OCI-LY3 (cell line): ENCODE data around the gene KCNIP4.

ENCODE experiments used
- EZH2phosphoT487 ChIP-seq: fragments of 200-600 bp; shearing (Covaris generic); IDR thresholded peaks from 2 replicates; pipeline ENCODE4 v1.6.1; 2018; ENCODE audit warnings: antibody characterized with exemption, mixed run types, low read depth
- TF ChIP-seq, protein P1 (sequence below): fragments of 200-600, 300-600 bp; sonication (generic); IDR thresholded peaks from 2 replicates; pipeline ENCODE4 v1.5.1; 2014; ENCODE audit warnings: antibody characterized with exemption, low read length, low read depth

DNA sequence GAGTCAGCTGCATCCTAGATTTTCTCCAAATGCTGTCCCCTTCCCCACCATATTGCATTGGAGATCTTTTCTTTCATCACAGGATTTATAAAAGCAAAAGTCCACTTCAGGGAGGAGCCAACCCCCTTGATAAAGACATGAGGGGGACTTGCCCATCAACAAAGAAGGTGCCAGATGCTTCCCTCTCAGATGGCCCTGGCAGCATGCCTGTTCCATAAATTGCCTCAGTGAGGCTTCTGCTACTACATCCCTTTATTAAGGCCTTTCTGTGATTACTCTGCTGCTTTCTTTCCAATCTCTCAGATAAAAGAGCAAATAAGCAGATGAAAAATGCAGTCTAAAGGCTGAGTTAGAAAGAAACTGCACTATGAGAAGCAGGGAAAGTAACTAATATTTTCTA, 736.7 kb downstream of the KCNIP4 start:
- TF ChIP-seq EZH2phosphoT487: no peak
- TF ChIP-seq, protein P1, sequence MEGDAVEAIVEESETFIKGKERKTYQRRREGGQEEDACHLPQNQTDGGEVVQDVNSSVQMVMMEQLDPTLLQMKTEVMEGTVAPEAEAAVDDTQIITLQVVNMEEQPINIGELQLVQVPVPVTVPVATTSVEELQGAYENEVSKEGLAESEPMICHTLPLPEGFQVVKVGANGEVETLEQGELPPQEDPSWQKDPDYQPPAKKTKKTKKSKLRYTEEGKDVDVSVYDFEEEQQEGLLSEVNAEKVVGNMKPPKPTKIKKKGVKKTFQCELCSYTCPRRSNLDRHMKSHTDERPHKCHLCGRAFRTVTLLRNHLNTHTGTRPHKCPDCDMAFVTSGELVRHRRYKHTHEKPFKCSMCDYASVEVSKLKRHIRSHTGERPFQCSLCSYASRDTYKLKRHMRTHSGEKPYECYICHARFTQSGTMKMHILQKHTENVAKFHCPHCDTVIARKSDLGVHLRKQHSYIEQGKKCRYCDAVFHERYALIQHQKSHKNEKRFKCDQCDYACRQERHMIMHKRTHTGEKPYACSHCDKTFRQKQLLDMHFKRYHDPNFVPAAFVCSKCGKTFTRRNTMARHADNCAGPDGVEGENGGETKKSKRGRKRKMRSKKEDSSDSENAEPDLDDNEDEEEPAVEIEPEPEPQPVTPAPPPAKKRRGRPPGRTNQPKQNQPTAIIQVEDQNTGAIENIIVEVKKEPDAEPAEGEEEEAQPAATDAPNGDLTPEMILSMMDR: no peak
